Karpas-422 (cell line): ENCODE measurements around the gene SRL. TPM values are rescaled to one million over a fixed set of nuclear protein-coding genes. Genes with fewer than 3 reads are reported as not detected.

ENCODE experiments used
- DNase-seq: peaks from one replicate; pipeline ENCODE4 v3.0.0-alpha.2; 2015
- H2AFZ ChIP-seq: fragments of 200-600 bp; sonication (generic); 2 replicates; pipeline ENCODE4 v1.6.1; 2014; ENCODE audit warnings: antibody characterized with exemption, low read length, mixed read lengths
- H3K27ac ChIP-seq: fragments of 200-600 bp; sonication (generic); 2 replicates; pipeline ENCODE4 v1.5.1; 2014; ENCODE audit warnings: mild to moderate bottlenecking, low read length, moderate library complexity
- H3K27me3 ChIP-seq: fragments of 200-600 bp; sonication (generic); 2 replicates; pipeline ENCODE4 v1.6.1; 2014; ENCODE audit warnings: low read length, mixed read lengths
- H3K36me3 ChIP-seq: fragments of 200-600 bp; sonication (generic); 2 replicates; pipeline ENCODE4 v1.6.1; 2014; ENCODE audit warnings: low read length, mixed read lengths; ENCODE audit not compliant: insufficient read depth
- H3K4me1 ChIP-seq: fragments of 200-600 bp; sonication (generic); 2 replicates; pipeline ENCODE4 v1.6.1; 2014; ENCODE audit warnings: mild to moderate bottlenecking, low read length, mixed read lengths
- H3K4me2 ChIP-seq: fragments of 200-600 bp; sonication (generic); 2 replicates; pipeline ENCODE4 v1.6.1; 2014; ENCODE audit warnings: low read length, low read depth, mild to moderate bottlenecking; ENCODE audit not compliant: poor library complexity, severe bottlenecking
- H3K4me3 ChIP-seq: fragments of 200-600 bp; sonication (generic); 2 replicates; pipeline ENCODE4 v1.5.1; 2014; ENCODE audit warnings: mild to moderate bottlenecking, antibody characterized with exemption, low read length, mixed read lengths
- H3K79me2 ChIP-seq: fragments of 200-600 bp; sonication (generic); 2 replicates; pipeline ENCODE4 v1.6.1; 2014; ENCODE audit warnings: mild to moderate bottlenecking, low read length, mixed read lengths
- H3K9ac ChIP-seq: fragments of 200-600 bp; sonication (generic); 2 replicates; pipeline ENCODE4 v1.6.0; 2014; ENCODE audit warnings: low read length
- H3K9me2 ChIP-seq: fragments of 200-600 bp; sonication (generic), shearing (Covaris generic); replicated peaks from 2 replicates; pipeline ENCODE4 v1.6.0; 2014; ENCODE audit warnings: mild to moderate bottlenecking, low read length, moderate library complexity; ENCODE audit not compliant: insufficient read depth
- H3K9me3 ChIP-seq: fragments of 300-700, 200-600 bp; sonication (generic); 2 replicates; pipeline ENCODE4 v1.6.1; 2014; ENCODE audit warnings: low read length, mixed read lengths
- H4K20me1 ChIP-seq: fragments of 200-600 bp; sonication (generic); 2 replicates; pipeline ENCODE4 v1.6.1; 2014; ENCODE audit warnings: mild to moderate bottlenecking, antibody characterized with exemption, low read length, low read depth; ENCODE audit not compliant: insufficient read depth
- total RNA-seq: library from RNA; depleted of rRNA; stranded (reverse); fragments of >200 nt; shearing (Covaris generic); gene quantifications from 2 replicates; pipeline ENCODE4 v1.2.3, GENCODE V29; 2014; ENCODE audit warnings: low replicate concordance; rRNA removed

The SRL gene
- total RNA-seq, 1 experiment from 2014 or later, result 0.11 TPM

GRCh38 chr16:4152267-4152666 lies 89.6 kb downstream of the SRL start:
- no peak overlapping the region for H3K4me2 ChIP-seq
- no peaks in the 10 kb centered on the region for H3K9me2 ChIP-seq
- no peak overlapping the region for H3K9ac ChIP-seq
- H3K27me3 ChIP-seq, result no peaks in the 10 kb centered on the region
- H4K20me1 ChIP-seq, result no peaks in the 10 kb centered on the region
- no peak overlapping the region for H3K4me3 ChIP-seq
- H3K79me2 ChIP-seq, result no peaks in the 10 kb centered on the region
- no peaks in the 10 kb centered on the region for H3K9me3 ChIP-seq
- no peaks in the 10 kb centered on the region for H3K36me3 ChIP-seq
- H2AFZ ChIP-seq, result no peak overlapping the region; the same call in 1 of the 2 replicates
- no peak for DNase-seq
- H3K4me1 ChIP-seq, result no peaks in the 10 kb centered on the region
- H3K27ac ChIP-seq, result no peak overlapping the region

GRCh38 chr16:4147236-4147635 lies 94.6 kb downstream of the SRL start:
- H3K4me1 ChIP-seq, result no peaks in the 10 kb centered on the region
- H3K4me3 ChIP-seq, result no peak overlapping the region
- H3K9me3 ChIP-seq, result no peaks in the 10 kb centered on the region
- H3K27me3 ChIP-seq, result no peaks in the 10 kb centered on the region
- H3K36me3 ChIP-seq, result no peaks in the 10 kb centered on the region
- no peak overlapping the region for H3K27ac ChIP-seq
- H3K9ac ChIP-seq, result no peak overlapping the region
- DNase-seq, result no peak
- no peaks in the 10 kb centered on the region for H3K9me2 ChIP-seq
- H3K79me2 ChIP-seq, result no peaks in the 10 kb centered on the region
- no peaks in the 10 kb centered on the region for H4K20me1 ChIP-seq
- H2AFZ ChIP-seq, result no peak overlapping the region
- no peak overlapping the region for H3K4me2 ChIP-seq

- Histone ChIP-seq H3K4me2 (no peak overlapping the region), H3K9ac (no peak overlapping the region)
- DNase-seq, result no peak
Measured at GRCh38 chr16:4142268-4142667, 99.6 kb downstream of the SRL start.

GRCh38 chr16:4141604-4142003 lies 100.3 kb downstream of the SRL start:
- Histone ChIP-seq H2AFZ (no peak overlapping the region), H3K9me3 (no peaks in the 10 kb centered on the region), H3K4me3 (no peak overlapping the region), H3K9ac (no peak overlapping the region), H3K27ac (no peak overlapping the region), H4K20me1 (no peaks in the 10 kb centered on the region), H3K27me3 (no peaks in the 10 kb centered on the region), H3K36me3 (no peaks in the 10 kb centered on the region), H3K4me1 (no peaks in the 10 kb centered on the region), H3K4me2 (no peak overlapping the region), H3K9me2 (no peaks in the 10 kb centered on the region), H3K79me2 (no peaks in the 10 kb centered on the region)
- DNase-seq, result no peak

More at GRCh38 chr16:4142268-4142667, 99.6 kb downstream of the SRL start:
- Histone ChIP-seq H3K4me3 (no peak overlapping the region), H3K27me3 (no peaks in the 10 kb centered on the region), H3K36me3 (no peaks in the 10 kb centered on the region), H4K20me1 (no peaks in the 10 kb centered on the region), H3K27ac (no peak overlapping the region), H3K4me1 (no peaks in the 10 kb centered on the region), H2AFZ (no peak overlapping the region), H3K9me2 (no peaks in the 10 kb centered on the region), H3K9me3 (no peaks in the 10 kb centered on the region), H3K79me2 (no peaks in the 10 kb centered on the region)

GRCh38 chr16:4140652-4141051 lies 101.2 kb downstream of the SRL start:
- H3K9me2 ChIP-seq, result no peaks in the 10 kb centered on the region
- no peaks in the 10 kb centered on the region for H3K9me3 ChIP-seq
- DNase-seq, result no peak
- H3K4me1 ChIP-seq, result no peaks in the 10 kb centered on the region
- H3K27ac ChIP-seq, result no peak overlapping the region
- no peak overlapping the region for H2AFZ ChIP-seq
- no peak overlapping the region for H3K4me2 ChIP-seq
- no peak overlapping the region for H3K4me3 ChIP-seq
- H3K36me3 ChIP-seq, result no peaks in the 10 kb centered on the region
- no peaks in the 10 kb centered on the region for H3K79me2 ChIP-seq
- no peak overlapping the region for H3K9ac ChIP-seq
- H3K27me3 ChIP-seq, result no peaks in the 10 kb centered on the region
- H4K20me1 ChIP-seq, result no peaks in the 10 kb centered on the region

- Histone ChIP-seq H3K4me1 (no peaks in the 10 kb centered on the region), H3K9me2 (no peaks in the 10 kb centered on the region), H3K27me3 (no peaks in the 10 kb centered on the region), H3K4me2 (no peak overlapping the region), H3K79me2 (no peaks in the 10 kb centered on the region), H4K20me1 (no peaks in the 10 kb centered on the region), H3K27ac (no peak overlapping the region), H3K4me3 (no peak overlapping the region), H3K36me3 (no peaks in the 10 kb centered on the region), H3K9me3 (no peaks in the 10 kb centered on the region), H2AFZ (no peak overlapping the region), H3K9ac (no peak overlapping the region)
- no peak for DNase-seq
Measured at GRCh38 chr16:4139968-4140367, 101.9 kb downstream of the SRL start.

Other genes with a start within 250 kb of the SRL start
- 0.11 and 0.14 TPM in 2 replicates for gene ADCY9, start 125.6 kb downstream of the SRL start, total RNA-seq
- 32.4 and 38.9 TPM in 2 replicates for gene TFAP4, start 30.9 kb upstream of the SRL start, total RNA-seq
- gene GLIS2, start 74.0 kb upstream of the SRL start, total RNA-seq, result 0.07 TPM in 1 of 2 replicates, not detected in the other
- gene PAM16, start 109.2 kb upstream of the SRL start, total RNA-seq, result 65.6 and 126 TPM in 2 replicates
- gene VASN, start 129.8 kb upstream of the SRL start, total RNA-seq, result 4.1 and 8.9 TPM in 2 replicates
- gene CORO7, start 174.5 kb upstream of the SRL start, total RNA-seq, result 46.2 and 84.9 TPM in 2 replicates
- gene DNAJA3, start 183.8 kb upstream of the SRL start, total RNA-seq, result 56.5 and 74.7 TPM in 2 replicates
- 48.2 and 129 TPM in 2 replicates for gene NMRAL1, start 232.5 kb upstream of the SRL start, total RNA-seq
- 50.1 and 76.2 TPM in 2 replicates for gene HMOX2, start 234.3 kb upstream of the SRL start, total RNA-seq